ENCODE measurements around the gene FTCD. TPM values are rescaled to one million over a fixed set of nuclear protein-coding genes. Genes with fewer than 3 reads are reported as not detected.

Gene FTCD
- total RNA-seq, 2 experiments from 2014 or later, result 0.37 to 0.50 TPM

- ChIA-PET CTCF (no interaction called here), POLR2A (no interaction called here)
- Mint-ChIP-seq H3K9me3 (ENCODE audit: insufficient read depth) (no peaks in the 10 kb centered on the region), H3K36me3 (ENCODE audit: low read depth) (no peaks in the 10 kb centered on the region), H3K4me3 (no peak overlapping the region), H3K27ac (no peak overlapping the region), H3K4me1 (ENCODE audit: low read depth) (no peaks in the 10 kb centered on the region), H3K27me3 (ENCODE audit: low read depth) (no peaks in the 10 kb centered on the region)
- no peak for DNase-seq
- no peak for ATAC-seq
These were observed 23.3 kb downstream of the FTCD start for GRCh38 chr21:46131838-46132651.

DNA sequence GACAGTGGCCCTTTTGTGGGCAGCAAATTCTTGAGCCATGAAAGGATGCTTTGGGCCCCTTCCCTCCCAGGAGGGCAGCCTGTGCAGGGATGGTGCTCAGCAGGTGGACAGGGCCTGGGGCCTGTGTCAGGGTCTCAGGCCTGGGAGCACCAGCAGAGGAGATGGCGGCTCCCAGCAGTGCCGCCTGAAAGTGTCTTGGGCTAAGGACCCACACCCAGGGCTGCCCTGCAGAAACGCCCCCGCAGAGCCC, 23.9 kb downstream of the FTCD start:
- Mint-ChIP-seq H3K27ac (no peak overlapping the region), H3K27me3 (ENCODE audit: low read depth) (no peaks in the 10 kb centered on the region), H3K36me3 (ENCODE audit: low read depth) (no peaks in the 10 kb centered on the region), H3K9me3 (ENCODE audit: insufficient read depth) (no peaks in the 10 kb centered on the region), H3K4me1 (ENCODE audit: low read depth) (no peaks in the 10 kb centered on the region), H3K4me3 (no peak overlapping the region)
- DNase-seq (no peak), ATAC-seq (no peak)
- POLR2A ChIA-PET, result no interaction called here
- CTCF ChIA-PET, result no interaction called here

DNA sequence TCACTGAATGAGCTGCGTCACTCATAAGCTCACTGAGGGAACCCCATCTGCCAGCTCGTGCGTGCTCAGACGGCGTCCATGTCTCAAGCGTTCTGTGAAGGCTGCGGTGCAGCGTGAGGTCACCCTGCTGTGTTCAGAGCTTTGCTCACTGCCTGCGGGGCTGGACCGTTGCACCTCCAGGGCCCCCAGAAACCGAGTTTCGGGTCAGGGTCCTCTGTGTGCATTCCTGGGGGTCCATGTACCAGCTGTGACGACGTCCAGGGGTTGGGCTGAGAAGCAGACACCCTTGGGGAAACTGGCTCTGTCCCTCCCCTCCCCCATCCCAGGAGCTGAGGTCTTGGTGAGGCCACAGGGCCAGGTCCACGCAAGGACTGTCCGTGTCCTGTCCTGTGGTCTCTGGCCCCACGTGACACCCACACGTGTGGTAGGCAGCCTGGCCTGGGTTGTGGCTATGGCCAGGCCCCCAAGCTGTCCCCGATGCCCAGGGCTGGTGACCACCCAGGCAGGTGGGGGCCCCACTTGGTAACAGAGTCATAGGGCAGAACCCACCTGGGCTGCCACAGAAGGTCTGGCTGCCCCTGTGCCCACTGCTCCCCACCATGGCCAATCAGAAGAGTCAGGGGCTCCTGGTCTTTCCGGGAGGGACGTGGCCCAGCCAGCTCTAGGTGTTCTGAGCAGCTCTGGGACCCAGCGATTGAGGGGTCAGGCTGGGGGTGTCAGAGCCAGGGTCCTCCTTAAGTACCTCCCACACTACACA, 24.4 kb downstream of the FTCD start:
- CTCF ChIA-PET, result interaction anchor here (1.2 kb wide), 1 partner anchor 13 kb away, joined by 3 read pairs; no protein-coding TSS in a partner anchor
- POLR2A ChIA-PET, result no interaction called here
- DNase-seq, result no peak
- H3K9me3 Mint-ChIP-seq (ENCODE audit: insufficient read depth), result no peaks in the 10 kb centered on the region
- no peak overlapping the region for H3K4me3 Mint-ChIP-seq
- ATAC-seq, result no peak
- H3K4me1 Mint-ChIP-seq (ENCODE audit: low read depth), result no peaks in the 10 kb centered on the region
- H3K36me3 Mint-ChIP-seq (ENCODE audit: low read depth), result no peaks in the 10 kb centered on the region
- no peak overlapping the region for H3K27ac Mint-ChIP-seq
- H3K27me3 Mint-ChIP-seq (ENCODE audit: low read depth), result no peaks in the 10 kb centered on the region

GRCh38 chr21:46129846-46130651, 25.3 kb downstream of the FTCD start:
- ChIA-PET CTCF (interaction anchor here (1.2 kb wide), 1 partner anchor 14 kb away, joined by 3 read pairs; no protein-coding TSS in a partner anchor), POLR2A (no interaction called here)
- H3K9me3 Mint-ChIP-seq (ENCODE audit: insufficient read depth), result no peaks in the 10 kb centered on the region
- no peaks in the 10 kb centered on the region for H3K36me3 Mint-ChIP-seq (ENCODE audit: low read depth)
- ATAC-seq, result no peak
- DNase-seq, result no peak
- H3K4me3 Mint-ChIP-seq, result no peak overlapping the region
- H3K4me1 Mint-ChIP-seq (ENCODE audit: low read depth), result no peaks in the 10 kb centered on the region
- H3K27me3 Mint-ChIP-seq (ENCODE audit: low read depth), result no peaks in the 10 kb centered on the region
- no peak overlapping the region for H3K27ac Mint-ChIP-seq

DNA sequence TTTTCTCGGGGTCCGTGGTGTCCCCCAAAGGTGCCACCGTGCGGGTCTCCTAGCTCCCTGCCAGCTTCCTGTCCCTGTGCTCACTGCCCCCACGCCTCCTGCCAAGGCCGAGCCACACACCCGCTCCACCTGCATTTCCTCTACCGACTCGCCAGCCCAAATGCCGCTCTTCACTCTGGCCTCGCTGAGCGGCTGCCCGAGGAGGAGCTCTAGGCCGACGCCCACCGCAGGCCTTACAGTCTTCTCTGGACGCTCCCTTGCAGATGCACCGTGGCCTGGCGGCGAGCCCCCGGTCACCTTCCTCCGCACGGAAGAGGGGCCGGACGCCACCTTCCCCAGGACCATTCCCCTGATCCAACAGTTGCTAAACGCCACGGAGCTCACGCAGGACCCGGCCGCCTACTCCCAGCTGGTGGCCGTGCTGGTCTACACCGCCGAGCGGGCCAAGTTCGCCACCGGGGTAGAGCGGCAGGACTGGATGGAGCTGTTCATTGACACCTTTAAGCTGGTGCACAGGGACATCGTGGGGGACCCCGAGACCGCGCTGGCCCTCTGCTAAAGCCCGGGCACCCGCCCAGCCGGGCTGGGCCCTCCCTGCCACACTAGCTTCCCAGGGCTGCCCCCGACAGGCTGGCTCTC, 26.3 kb downstream of the FTCD start:
- Mint-ChIP-seq H3K27ac (no peak overlapping the region), H3K9me3 (ENCODE audit: insufficient read depth) (no peaks in the 10 kb centered on the region)
- no peak for DNase-seq

DNA sequence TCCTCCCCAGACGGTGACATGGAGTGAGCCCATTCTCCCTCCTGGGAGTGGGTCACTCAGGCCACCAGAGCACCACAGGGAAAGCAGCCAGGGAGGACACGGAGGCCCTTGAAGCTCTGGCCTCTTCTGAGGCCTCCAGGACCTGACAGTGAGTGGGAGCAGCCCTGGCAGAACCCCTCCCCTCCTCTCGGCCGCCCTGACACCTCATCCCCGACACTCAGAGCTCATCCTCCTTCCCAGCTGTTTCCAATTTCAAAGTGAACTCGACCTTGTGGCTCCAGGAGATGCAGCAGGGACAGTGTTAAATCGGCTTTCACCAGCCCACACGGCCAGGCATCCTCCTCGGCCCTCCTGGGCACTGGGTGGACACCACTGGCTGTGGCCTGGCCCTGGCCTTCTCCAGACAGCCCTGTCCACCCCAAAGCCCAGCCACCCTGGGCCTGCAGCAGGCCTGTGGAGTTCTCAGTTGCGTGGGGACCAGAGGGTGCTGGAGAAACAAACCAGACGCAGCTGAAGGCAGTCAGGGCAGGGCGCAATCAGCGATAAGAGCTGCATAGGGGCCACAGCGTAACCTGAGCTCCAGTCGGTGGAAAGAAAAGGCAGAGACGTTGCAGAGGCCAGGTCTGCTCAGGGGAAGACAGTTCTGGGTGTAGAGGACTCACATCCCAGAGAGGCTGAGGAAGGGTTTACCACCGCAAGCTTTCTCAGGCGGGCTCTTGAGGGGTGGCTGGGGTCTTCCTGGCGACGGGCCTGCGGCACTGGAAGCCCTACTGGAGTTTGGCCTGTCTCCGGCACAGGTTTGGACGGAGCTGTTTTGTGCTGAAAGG, 27.1 kb downstream of the FTCD start:
- no peak overlapping the region for H3K4me3 Mint-ChIP-seq
- ChIA-PET CTCF (no interaction called here), POLR2A (no interaction called here)
- no peaks in the 10 kb centered on the region for H3K4me1 Mint-ChIP-seq (ENCODE audit: low read depth)
- H3K9me3 Mint-ChIP-seq (ENCODE audit: insufficient read depth), result no peaks in the 10 kb centered on the region
- no peaks in the 10 kb centered on the region for H3K36me3 Mint-ChIP-seq (ENCODE audit: low read depth)
- no peaks in the 10 kb centered on the region for H3K27me3 Mint-ChIP-seq (ENCODE audit: low read depth)
- DNase-seq (no peak), ATAC-seq (no peak)
- no peak overlapping the region for H3K27ac Mint-ChIP-seq

More for the DNA sequence above, 26.3 kb downstream of the FTCD start:
- ChIA-PET CTCF (no interaction called here), POLR2A (no interaction called here)
- Mint-ChIP-seq H3K36me3 (ENCODE audit: low read depth) (no peaks in the 10 kb centered on the region), H3K27me3 (ENCODE audit: low read depth) (no peaks in the 10 kb centered on the region), H3K4me1 (ENCODE audit: low read depth) (no peaks in the 10 kb centered on the region), H3K4me3 (no peak overlapping the region)
- no peak for ATAC-seq

DNA sequence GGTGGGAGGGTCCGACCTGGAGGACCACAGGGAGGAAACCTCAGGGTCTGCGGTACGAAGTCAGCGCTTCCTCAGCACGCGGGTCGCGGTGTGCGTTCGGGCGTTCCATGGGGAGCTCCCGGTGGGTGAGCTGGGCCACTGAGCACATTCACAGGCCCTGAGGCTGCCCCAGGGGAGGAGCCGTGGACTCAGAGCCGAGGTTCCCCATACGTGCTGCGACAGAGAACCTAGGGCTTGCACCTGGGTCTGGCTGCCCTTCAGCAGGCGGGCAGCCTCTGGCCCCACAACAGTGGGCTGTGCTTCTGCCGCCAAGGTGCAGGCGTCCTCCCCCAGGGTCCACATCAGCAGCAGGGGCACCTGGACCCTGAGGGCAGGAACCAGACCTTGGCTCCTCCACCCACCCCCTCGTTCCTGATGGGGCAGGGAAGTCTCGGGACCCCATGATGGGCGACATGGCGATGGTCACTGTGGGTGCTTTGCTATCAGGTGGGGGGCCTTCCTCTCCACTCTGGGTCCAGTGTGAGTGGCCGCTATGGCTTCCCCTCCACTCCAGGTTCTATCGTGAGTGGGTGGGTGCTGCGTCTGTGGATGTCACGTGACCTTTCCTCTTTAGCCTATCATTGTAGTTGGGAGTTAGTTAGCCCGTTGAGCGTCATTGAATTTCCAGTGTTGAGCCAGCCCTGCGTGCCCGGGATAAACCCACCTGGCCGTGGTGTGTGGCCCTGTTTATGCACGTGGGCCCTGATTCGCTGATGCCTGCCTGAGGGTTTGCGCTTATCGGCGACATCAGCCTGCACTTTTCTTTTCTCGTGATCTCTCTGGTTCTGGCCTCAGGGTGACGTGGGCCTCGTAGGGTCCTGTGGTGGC, 27.9 kb downstream of the FTCD start:
- Mint-ChIP-seq H3K9me3 (ENCODE audit: insufficient read depth) (no peaks in the 10 kb centered on the region), H3K36me3 (ENCODE audit: low read depth) (no peaks in the 10 kb centered on the region), H3K4me1 (ENCODE audit: low read depth) (no peaks in the 10 kb centered on the region), H3K4me3 (no peak overlapping the region), H3K27ac (no peak overlapping the region), H3K27me3 (ENCODE audit: low read depth) (no peaks in the 10 kb centered on the region)
- ATAC-seq, result no peak
- DNase-seq, result no peak
- CTCF ChIA-PET, result no interaction called here
- POLR2A ChIA-PET, result no interaction called here

- no peak overlapping the region for H3K4me3 Mint-ChIP-seq
- POLR2A ChIA-PET, result no interaction called here
- H3K36me3 Mint-ChIP-seq (ENCODE audit: low read depth), result no peaks in the 10 kb centered on the region
- no peak overlapping the region for H3K27ac Mint-ChIP-seq
- no peaks in the 10 kb centered on the region for H3K27me3 Mint-ChIP-seq (ENCODE audit: low read depth)
- ATAC-seq (no peak), DNase-seq (no peak)
- no peaks in the 10 kb centered on the region for H3K4me1 Mint-ChIP-seq (ENCODE audit: low read depth)
- no peaks in the 10 kb centered on the region for H3K9me3 Mint-ChIP-seq (ENCODE audit: insufficient read depth)
- CTCF ChIA-PET, result no interaction called here
These were observed 28.8 kb downstream of the FTCD start for GRCh38 chr21:46126309-46127238.

- Mint-ChIP-seq H3K27ac (no peak overlapping the region), H3K4me3 (no peak overlapping the region), H3K36me3 (ENCODE audit: low read depth) (no peaks in the 10 kb centered on the region), H3K27me3 (ENCODE audit: low read depth) (no peaks in the 10 kb centered on the region), H3K4me1 (ENCODE audit: low read depth) (no peaks in the 10 kb centered on the region), H3K9me3 (ENCODE audit: insufficient read depth) (no peaks in the 10 kb centered on the region)
- ATAC-seq (no peak), DNase-seq (no peak)
- CTCF ChIA-PET, result no interaction called here
- POLR2A ChIA-PET, result no interaction called here
These were observed 29.5 kb downstream of the FTCD start for GRCh38 chr21:46125846-46126301.

Data from activated CD8-positive, alpha-beta T cell treated with anti-CD3 and anti-CD28 coated beads, Interleukin-2, amount 10 ng/mL, durations not matched to agents 7 days and 5 days (primary cell).